Measurements from ENCODE around the gene XPR1. TPM values are rescaled to one million over a fixed set of nuclear protein-coding genes. Genes with fewer than 3 reads are reported as not detected.

Gene XPR1
- total RNA-seq, 2 donors from 2014 or later = 18.0 to 21.2 TPM

- Mint-ChIP-seq H3K4me3 (no peak overlapping the region), H3K27ac (no peak overlapping the region), H3K4me1 (ENCODE audit: low read depth in 2 of 2) (peaks cover 0 to 5% of the 10 kb centered on the region in 2 donors), H3K36me3 (peaks cover 57% of the 10 kb centered on the region), H3K27me3 (no peaks in the 10 kb centered on the region), H3K9me3 (peaks cover 25% of the 10 kb centered on the region)
- no peak for ATAC-seq
- no peak for DNase-seq (ENCODE audit: low spot score)
Observed at GRCh38 chr1:180731131-180731530, 99.3 kb downstream of the XPR1 start.

- no peak overlapping the region for H3K27ac Mint-ChIP-seq
- peaks cover 24% of the 10 kb centered on the region for H3K9me3 Mint-ChIP-seq
- H3K4me3 Mint-ChIP-seq = no peak overlapping the region
- peaks cover 0 to 3% of the 10 kb centered on the region in 2 donors for H3K4me1 Mint-ChIP-seq (ENCODE audit: low read depth in 2 of 2)
- H3K27me3 Mint-ChIP-seq = no peaks in the 10 kb centered on the region
- DNase-seq (ENCODE audit: low spot score) (no peak), ATAC-seq (no peak)
- H3K36me3 Mint-ChIP-seq = peaks cover 57% of the 10 kb centered on the region
Observed at GRCh38 chr1:180732866-180733265, 101.0 kb downstream of the XPR1 start.

- Mint-ChIP-seq H3K36me3 (peaks cover 56% of the 10 kb centered on the region), H3K4me1 (ENCODE audit: low read depth in 2 of 2) (peaks cover 3 to 4% of the 10 kb centered on the region in 2 donors), H3K27me3 (no peaks in the 10 kb centered on the region), H3K4me3 (no peak overlapping the region), H3K9me3 (peaks cover 18% of the 10 kb centered on the region), H3K27ac (no peak overlapping the region)
- ATAC-seq (no peak), DNase-seq (ENCODE audit: low spot score) (no peak)
Observed at GRCh38 chr1:180734366-180734765, 102.5 kb downstream of the XPR1 start.

- ATAC-seq (no peak), DNase-seq (ENCODE audit: low spot score) (no peak)
- Mint-ChIP-seq H3K27me3 (no peaks in the 10 kb centered on the region), H3K27ac (no peak overlapping the region), H3K9me3 (peaks cover 11% of the 10 kb centered on the region), H3K36me3 (peaks cover 31% of the 10 kb centered on the region), H3K4me3 (no peak overlapping the region), H3K4me1 (ENCODE audit: low read depth in 2 of 2) (peaks cover 3 to 4% of the 10 kb centered on the region in 2 donors)
Observed at GRCh38 chr1:180742663-180743062, 110.8 kb downstream of the XPR1 start.

GRCh38 chr1:180743868-180744267, 112.0 kb downstream of the XPR1 start:
- Mint-ChIP-seq H3K4me1 (ENCODE audit: low read depth in 2 of 2) (peaks cover 2 to 4% of the 10 kb centered on the region in 2 donors), H3K27ac (no peak overlapping the region), H3K36me3 (peaks cover 27% of the 10 kb centered on the region), H3K9me3 (peaks cover 11% of the 10 kb centered on the region), H3K4me3 (no peak overlapping the region), H3K27me3 (no peaks in the 10 kb centered on the region)
- no peak for ATAC-seq
- no peak for DNase-seq (ENCODE audit: low spot score)

- ATAC-seq (no peak), DNase-seq (ENCODE audit: low spot score) (no peak)
- H3K4me1 Mint-ChIP-seq (ENCODE audit: low read depth in 2 of 2) = no peaks in the 10 kb centered on the region
- H3K36me3 Mint-ChIP-seq = peaks cover 22% of the 10 kb centered on the region
- H3K4me3 Mint-ChIP-seq = no peak overlapping the region
- H3K27me3 Mint-ChIP-seq = no peaks in the 10 kb centered on the region
- peaks cover 8% of the 10 kb centered on the region for H3K9me3 Mint-ChIP-seq
- no peak overlapping the region for H3K27ac Mint-ChIP-seq
Observed at GRCh38 chr1:180745098-180745497, 113.3 kb downstream of the XPR1 start.

GRCh38 chr1:180751921-180752320, 120.1 kb downstream of the XPR1 start:
- H3K27me3 Mint-ChIP-seq = no peaks in the 10 kb centered on the region

GRCh38 chr1:180754453-180754852, 122.6 kb downstream of the XPR1 start:
- Mint-ChIP-seq H3K27ac (no peak overlapping the region), H3K9me3 (peaks cover 5% of the 10 kb centered on the region), H3K4me1 (ENCODE audit: low read depth in 2 of 2) (peaks cover 11 to 12% of the 10 kb centered on the region in 2 donors), H3K4me3 (no peak overlapping the region), H3K27me3 (no peaks in the 10 kb centered on the region), H3K36me3 (peaks cover 7% of the 10 kb centered on the region)
- ATAC-seq = no peak
- DNase-seq (ENCODE audit: low spot score) = no peak

More at GRCh38 chr1:180751921-180752320, 120.1 kb downstream of the XPR1 start:
- H3K9me3 Mint-ChIP-seq = no peaks in the 10 kb centered on the region
- H3K4me3 Mint-ChIP-seq = no peak overlapping the region
- H3K27ac Mint-ChIP-seq = no peak overlapping the region
- peaks cover 7 to 11% of the 10 kb centered on the region in 2 donors for H3K4me1 Mint-ChIP-seq (ENCODE audit: low read depth in 2 of 2)
- no peak for DNase-seq (ENCODE audit: low spot score)
- no peaks in the 10 kb centered on the region for H3K36me3 Mint-ChIP-seq
- no peak for ATAC-seq

GRCh38 chr1:180757657-180758056, 125.8 kb downstream of the XPR1 start:
- Mint-ChIP-seq H3K9me3 (peaks cover 5% of the 10 kb centered on the region), H3K4me1 (ENCODE audit: low read depth in 2 of 2) (peaks cover 5 to 10% of the 10 kb centered on the region in 2 donors), H3K27ac (no peak overlapping the region), H3K36me3 (peaks cover 7% of the 10 kb centered on the region), H3K27me3 (no peaks in the 10 kb centered on the region), H3K4me3 (no peak overlapping the region)
- ATAC-seq (no peak), DNase-seq (ENCODE audit: low spot score) (no peak)

- DNase-seq (ENCODE audit: low spot score) (no peak), ATAC-seq (no peak)
- Mint-ChIP-seq H3K27me3 (no peaks in the 10 kb centered on the region), H3K4me1 (ENCODE audit: low read depth in 2 of 2) (peaks cover 0 to 5% of the 10 kb centered on the region in 2 donors), H3K36me3 (peaks cover 7% of the 10 kb centered on the region), H3K9me3 (peaks cover 5% of the 10 kb centered on the region), H3K4me3 (no peak overlapping the region), H3K27ac (no peak overlapping the region)
Observed at GRCh38 chr1:180762796-180763195, 131.0 kb downstream of the XPR1 start.

GRCh38 chr1:180765151-180765550, 133.3 kb downstream of the XPR1 start:
- Mint-ChIP-seq H3K27me3 (no peaks in the 10 kb centered on the region), H3K27ac (no peak overlapping the region), H3K4me1 (ENCODE audit: low read depth in 2 of 2) (peaks cover 3 to 5% of the 10 kb centered on the region in 2 donors), H3K36me3 (no peaks in the 10 kb centered on the region), H3K4me3 (no peak overlapping the region), H3K9me3 (no peaks in the 10 kb centered on the region)
- ATAC-seq (no peak), DNase-seq (ENCODE audit: low spot score) (no peak)

- Mint-ChIP-seq H3K36me3 (no peaks in the 10 kb centered on the region), H3K9me3 (no peaks in the 10 kb centered on the region), H3K27ac (no peak overlapping the region), H3K27me3 (no peaks in the 10 kb centered on the region), H3K4me3 (no peak overlapping the region), H3K4me1 (ENCODE audit: low read depth in 2 of 2) (peaks cover 18 to 25% of the 10 kb centered on the region in 2 donors)
- ATAC-seq (no peak), DNase-seq (ENCODE audit: low spot score) (no peak)
Observed at GRCh38 chr1:180769889-180770288, 138.1 kb downstream of the XPR1 start.

- no peak overlapping the region for H3K27ac Mint-ChIP-seq
- peaks cover 18 to 25% of the 10 kb centered on the region in 2 donors for H3K4me1 Mint-ChIP-seq (ENCODE audit: low read depth in 2 of 2)
- no peak for DNase-seq (ENCODE audit: low spot score)
- no peak overlapping the region for H3K4me3 Mint-ChIP-seq
- H3K9me3 Mint-ChIP-seq = no peaks in the 10 kb centered on the region
- no peaks in the 10 kb centered on the region for H3K27me3 Mint-ChIP-seq
- ATAC-seq = no peak
- H3K36me3 Mint-ChIP-seq = no peaks in the 10 kb centered on the region
Observed at GRCh38 chr1:180773210-180773865, 141.5 kb downstream of the XPR1 start.

GRCh38 chr1:180775801-180776200, 144.0 kb downstream of the XPR1 start:
- Mint-ChIP-seq H3K36me3 (no peaks in the 10 kb centered on the region), H3K9me3 (no peaks in the 10 kb centered on the region), H3K27ac (no peak overlapping the region), H3K4me3 (no peak overlapping the region), H3K4me1 (ENCODE audit: low read depth in 2 of 2) (peaks cover 16% of the 10 kb centered on the region in 2 donors), H3K27me3 (no peaks in the 10 kb centered on the region)
- DNase-seq (ENCODE audit: low spot score) (no peak), ATAC-seq (no peak)
